GM21619 (cell line): ENCODE results near the gene GINM1.

Source experiments
- ATAC-seq: cut with Tn5 transposase; IDR thresholded peaks from one replicate; pipeline ENCODE4 v1.9.1; 2021; ENCODE audit not compliant: unreplicated experiment

GINM1 gene

DNA sequence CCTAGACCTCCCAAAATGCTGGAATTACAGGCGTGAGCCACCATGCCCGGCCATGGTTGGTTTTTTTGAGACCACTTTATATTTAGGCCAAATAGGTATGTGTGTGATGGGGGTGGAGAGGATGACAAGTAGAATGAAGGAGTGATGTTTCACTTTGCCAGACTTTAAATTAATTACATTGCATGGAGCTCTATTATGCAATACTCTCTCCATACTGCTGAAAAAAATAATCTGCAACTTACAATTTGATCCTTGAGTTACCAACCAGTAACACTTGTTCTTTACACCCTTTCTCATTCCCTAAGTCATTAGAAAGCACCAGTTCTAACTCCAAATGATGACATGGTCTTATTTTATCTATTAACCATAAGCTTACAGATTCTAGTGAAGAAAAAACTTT, 26.8 kb downstream of the GINM1 start:
- no peak for ATAC-seq

GRCh38 chr6:149593408-149593807, 27.2 kb downstream of the GINM1 start:
- ATAC-seq, result no peak

DNA sequence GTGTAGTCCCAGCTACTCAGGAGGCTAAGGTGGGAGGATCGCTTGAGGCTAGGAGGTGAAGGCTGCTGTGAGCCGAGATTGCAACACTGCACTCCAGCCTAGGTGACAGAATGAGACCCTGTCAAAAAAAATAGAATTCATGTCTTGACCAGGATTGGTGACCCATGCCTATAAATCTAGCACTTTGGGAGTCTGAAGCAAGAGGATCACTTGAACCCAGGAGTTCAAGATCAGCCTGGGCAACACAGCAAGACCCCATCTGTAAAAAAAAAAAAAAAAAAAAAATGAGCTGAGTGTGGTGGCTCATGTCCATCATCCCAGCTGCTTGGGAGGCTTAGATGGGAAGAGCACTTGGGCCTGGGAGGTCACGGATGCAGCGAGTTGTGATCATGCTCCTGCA, 34.3 kb downstream of the GINM1 start:
- no peak for ATAC-seq

DNA sequence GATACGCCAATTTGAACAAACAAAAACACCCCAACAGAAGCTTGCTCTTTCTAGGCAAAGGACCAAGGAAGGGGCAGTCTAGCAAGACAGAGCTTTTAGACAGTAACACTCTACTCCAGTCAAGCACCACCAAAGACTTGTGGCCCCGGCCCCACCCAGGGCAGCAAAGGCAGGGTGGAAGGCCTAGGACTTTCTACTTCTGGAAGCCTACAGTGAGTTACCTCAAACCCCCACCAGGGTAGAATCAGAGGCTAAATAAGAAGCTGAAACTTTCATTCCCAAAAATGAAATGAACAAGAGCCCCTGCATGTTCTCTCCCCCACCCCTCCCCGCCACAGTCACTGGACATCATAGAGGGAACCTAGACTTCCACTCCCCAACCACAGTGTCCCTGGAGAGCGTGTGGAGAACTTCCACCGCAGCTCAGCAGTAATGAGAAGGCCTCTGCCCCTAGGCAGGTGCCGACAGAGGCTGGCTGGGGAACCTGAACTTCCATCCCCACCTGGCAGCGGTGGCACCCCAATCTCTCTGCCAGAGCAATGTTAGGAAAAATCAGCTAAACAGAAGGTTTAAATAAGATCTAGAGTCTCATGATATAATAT, 42.3 kb downstream of the GINM1 start:
- ATAC-seq, result no peak

GRCh38 chr6:149614337-149614736, 48.2 kb downstream of the GINM1 start:
- no peak for ATAC-seq

GRCh38 chr6:149615805-149616204, 49.6 kb downstream of the GINM1 start:
- ATAC-seq, result no peak

- no peak for ATAC-seq
These were observed 61.5 kb downstream of the GINM1 start for GRCh38 chr6:149627672-149628071.

DNA sequence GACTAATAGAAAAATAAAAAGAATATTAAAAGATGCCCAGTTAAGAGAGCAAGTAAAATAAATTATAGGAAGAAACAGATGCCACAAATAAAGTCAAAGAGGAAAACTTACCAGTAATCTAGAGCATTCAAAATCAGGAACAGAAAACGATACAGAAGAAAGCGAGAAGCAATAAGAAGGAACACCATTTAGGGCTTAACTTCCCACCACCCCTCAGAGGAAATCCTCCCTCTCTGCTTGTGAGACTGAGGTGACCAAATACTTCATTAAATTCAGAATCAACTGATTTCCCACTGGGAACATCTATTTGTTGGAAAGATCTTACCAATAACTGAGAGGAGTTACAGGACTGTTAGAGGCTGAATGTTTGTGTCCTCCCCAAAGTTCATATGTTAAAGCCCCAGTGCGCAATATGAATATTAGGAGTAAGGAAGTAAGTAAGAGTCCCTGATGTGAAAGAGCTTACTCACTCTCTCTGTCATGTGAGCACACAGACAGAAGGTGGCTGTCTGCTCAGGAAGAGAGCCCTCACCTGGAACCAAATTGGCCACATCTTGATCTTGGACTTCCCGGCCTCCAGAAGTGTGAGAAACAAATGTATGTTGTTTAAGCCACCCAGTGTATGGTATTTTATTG, 62.8 kb downstream of the GINM1 start:
- ATAC-seq, result peak; percentile 84

DNA sequence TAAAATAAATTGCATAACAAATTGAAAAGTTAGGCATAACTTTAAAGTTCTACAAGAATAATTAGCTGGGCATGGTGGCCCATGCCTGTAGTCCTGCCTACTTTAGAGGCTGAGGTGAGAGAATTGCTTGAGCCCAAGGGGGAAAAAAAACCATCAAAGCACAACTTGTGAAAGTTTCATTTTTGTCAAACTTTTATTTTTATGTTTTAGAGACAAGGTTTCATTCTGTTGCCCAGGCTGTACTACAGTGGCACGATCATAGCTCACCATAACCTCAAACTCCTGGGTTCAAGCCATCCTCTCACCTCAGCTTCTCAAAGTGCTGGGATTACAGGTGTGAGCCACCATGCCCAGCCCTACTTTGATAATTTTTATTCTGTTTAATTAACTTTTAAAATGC, 68.1 kb downstream of the GINM1 start:
- no peak for ATAC-seq

DNA sequence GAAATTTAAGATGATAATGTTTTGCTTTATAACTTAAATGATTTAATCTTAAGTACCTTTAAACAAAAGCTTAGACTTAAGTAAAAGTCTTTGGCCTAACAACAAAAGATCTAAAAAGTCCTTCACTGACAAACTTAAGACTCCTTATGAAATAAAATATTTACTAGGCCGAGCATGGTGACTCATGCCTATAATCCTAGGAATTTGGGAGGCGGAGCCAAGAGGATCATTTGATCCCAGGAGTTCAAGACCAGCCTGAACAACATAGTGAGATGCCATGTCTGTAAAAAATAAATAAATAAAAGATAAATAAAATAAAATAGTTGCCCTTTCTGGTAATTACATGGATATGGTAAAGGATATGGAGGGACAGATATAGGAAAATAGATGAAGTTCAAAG, 69.9 kb downstream of the GINM1 start:
- ATAC-seq, result no peak
